HG02610 (cell line): ENCODE data around the gene MXD3.
"Not testable (repeated sequence)": the region's sequence is repeated elsewhere in the genome, so short reads cannot be mapped to it uniquely, and the experiment has no call there.

Source experiments
- ATAC-seq: cut with Tn5 transposase; IDR thresholded peaks from one replicate; pipeline ENCODE4 v1.9.1; 2021; ENCODE audit warnings: mild to moderate bottlenecking, moderate library complexity; ENCODE audit not compliant: unreplicated experiment

MXD3 gene

DNA sequence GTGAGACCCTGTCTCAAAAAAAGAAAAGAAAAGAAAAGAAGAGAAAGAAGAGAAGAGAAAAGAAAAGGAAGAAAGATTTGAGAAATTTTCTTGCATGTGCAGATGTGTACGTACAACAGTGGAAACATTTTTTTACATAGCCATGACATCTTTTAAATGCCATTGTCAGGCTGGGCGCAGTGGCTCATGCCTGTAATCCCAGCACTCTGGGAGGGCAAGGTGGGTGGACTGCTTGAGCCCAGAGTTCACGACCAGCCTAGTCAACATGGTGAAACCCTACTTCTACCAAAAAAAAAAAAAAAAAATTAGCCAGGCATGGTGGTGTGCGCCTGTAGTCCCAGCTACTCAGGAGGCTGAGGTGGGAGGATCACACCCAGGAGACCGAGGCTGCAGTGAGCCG is 33.2 kb upstream of the MXD3 start:
- no peak for ATAC-seq

DNA sequence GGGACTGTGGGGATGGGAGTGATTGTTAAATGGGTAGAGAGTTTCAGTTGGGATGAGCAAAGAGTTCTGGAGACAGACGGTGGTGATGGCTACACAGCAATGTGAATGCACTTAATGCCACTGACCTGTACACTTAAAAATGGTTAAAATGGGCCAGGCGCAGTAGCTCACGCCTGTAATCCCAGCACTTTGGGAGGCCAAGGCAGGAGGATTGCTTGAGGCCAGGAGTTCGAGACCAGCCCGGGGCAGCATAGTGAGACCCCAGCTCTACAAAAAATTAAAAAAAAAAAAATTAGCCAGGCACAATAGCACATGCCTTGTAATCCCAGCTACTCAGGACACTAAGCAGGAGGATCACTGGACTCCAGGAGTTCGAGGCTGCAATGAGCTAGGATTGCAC is 32.1 kb upstream of the MXD3 start:
- ATAC-seq = no peak

DNA sequence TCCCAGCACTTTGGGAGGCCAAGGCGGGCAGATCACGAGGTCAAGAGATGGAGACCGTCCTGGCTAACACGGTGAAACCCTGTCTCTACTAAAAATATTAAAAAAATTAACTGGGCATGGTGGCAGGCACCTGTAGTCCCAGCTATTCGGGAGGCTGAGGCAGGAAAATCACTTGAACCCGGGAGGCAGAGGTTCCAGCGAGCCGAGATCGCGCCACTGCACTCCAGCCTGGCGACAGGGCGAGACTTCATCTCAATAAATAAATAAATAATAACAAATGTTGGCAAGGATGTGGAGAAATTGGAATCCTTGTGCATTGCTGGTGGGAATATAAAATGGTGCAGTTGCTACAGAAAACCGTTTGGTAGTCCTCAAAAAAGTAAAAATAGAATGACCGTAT is 31.3 kb upstream of the MXD3 start:
- not testable (repeated sequence) for ATAC-seq

DNA sequence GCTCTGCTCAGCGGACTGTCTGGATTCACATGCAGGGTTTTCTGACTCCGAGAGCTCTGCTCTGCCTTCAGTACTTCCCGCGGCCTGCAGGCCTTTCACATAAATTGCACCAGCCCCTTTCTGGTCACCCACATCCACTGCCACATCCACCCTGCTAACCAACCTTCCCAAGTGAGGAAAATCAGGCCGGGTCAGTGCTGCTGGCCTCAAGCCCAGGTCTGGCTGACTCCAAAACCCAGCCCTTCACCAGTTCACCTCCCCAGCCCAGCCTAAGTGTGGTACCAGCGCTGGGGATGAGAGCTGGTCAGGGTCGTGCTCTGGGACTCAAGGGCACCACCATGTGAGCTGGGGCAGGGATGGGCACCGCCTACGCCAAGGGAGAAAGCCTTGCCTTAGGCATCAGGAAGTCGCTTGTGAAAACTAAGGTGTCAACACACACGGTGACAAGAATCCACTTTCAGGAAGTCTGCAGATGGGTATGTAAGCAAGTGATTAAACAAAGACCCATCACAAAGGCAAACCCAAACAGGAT is 27.5 kb upstream of the MXD3 start:
- ATAC-seq = no peak

DNA sequence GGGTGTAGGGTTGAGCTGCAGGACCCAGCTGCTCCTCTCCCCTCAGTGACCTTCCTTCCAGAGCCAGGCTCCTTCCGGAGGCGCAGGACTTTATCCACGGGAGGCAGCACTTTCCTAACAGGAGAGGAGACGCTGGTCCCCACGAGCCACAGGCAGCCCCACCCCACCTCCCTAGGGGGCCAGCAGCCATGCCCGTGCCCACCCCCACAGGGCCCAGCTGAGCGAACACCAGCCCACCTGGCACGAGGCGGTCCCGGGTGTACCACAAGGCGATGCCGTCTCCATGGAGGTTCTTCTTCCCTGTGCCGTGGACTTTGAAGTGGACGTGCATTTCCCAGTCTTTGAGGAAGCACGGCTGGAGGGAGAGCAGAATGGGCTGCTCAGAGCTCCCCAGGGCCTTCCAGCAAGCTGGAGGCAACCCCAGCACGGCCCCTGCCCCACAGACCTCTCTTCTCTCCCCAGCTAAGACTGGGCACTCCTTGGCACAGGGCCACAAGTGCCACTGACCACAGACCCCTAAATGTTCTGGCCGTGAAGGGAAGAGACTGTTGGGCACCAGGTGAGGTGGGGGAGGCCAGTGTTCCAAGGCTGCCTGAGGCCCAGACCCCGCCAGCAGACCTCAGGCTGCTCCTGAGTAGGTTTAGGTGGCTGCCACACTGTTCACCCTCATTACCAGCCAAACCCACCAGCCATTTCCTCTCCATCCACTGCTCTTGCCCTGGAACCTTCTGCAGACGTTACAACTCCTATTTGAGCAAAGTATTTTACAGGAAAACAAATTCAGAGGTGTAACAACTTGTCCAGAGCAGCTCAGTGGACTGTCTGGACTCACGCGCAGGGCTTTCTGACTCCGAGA is 26.8 kb upstream of the MXD3 start:
- no peak for ATAC-seq

DNA sequence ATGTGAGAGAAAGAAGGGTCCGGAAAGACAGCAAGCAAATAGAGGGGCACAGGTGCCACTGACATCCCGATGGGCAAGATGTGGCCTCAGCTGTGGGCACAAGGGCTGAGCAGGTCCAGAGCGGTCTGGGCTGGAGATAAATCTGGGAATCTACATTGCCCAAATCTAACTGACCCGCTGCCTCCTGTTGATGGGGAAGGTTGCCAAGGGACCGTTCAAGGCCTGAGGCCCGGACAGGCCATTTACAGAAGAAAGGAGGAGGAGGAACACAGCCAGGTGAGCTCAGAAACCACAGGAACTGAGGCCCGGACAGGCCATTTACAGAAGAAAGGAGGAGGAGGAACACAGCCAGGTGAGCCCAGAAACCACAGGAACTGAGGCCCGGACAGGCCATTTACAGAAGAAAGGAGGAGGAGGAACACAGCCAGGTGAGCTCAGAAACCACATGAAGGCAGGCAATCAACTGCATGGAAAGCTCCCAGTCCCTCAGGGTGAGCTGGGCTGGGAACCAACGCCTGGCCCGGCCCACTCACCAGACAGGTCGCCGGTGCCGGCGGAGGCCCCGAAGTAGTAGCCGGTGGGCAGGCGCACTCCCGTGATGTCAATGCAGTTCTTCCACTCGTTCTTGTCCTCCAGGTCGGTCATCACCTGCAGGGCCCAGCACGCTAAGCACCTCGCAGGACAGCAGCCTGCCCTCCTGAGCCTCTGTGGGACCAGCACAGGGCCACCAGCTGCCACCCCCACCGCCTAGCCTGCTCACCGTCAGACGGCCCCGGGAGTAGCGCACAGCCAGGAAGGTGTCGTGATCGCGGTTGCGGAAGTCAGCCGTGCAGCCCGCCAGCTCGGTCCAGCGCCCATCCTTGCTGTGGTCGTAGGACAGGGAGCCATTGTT is 25.2 kb upstream of the MXD3 start:
- ATAC-seq = no peak

DNA sequence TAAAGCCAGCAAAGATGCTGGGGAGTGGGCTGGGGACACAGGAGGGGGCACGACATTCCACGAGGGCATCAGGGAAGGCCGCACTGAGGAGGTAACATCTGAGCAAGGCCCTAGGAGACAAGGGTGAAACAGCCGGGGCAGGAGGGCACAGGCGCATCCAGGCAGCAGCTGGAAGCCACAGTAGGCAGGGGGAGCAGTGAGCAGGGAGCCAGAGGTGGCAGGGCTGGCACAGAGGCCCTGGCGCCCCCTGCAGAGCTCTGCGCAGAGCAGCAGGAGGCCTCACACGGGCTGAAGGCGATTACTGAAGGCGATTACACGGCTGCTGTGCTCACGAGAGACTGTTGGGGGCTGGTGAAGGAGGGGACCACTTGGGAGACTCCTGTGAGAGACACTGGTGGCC is 24.4 kb upstream of the MXD3 start:
- no peak for ATAC-seq

DNA sequence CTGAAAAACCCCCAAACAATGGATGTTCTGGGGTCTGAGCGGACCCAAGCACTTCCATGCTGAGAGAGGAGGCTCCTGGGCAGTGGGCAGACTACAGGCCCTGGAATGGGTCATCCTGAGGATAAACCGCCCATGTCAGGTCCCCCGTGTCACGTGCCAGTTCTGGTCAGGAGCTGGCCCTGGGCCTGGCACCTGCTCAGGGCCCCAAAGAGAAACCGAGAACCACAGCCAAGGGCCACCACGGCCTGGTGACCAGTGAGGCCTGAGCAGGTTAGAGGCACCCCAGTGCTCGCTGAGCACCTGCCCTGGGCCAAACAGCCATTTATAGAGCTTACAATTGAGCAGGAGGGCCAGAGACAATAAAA is 24.0 kb upstream of the MXD3 start:
- no peak for ATAC-seq

DNA sequence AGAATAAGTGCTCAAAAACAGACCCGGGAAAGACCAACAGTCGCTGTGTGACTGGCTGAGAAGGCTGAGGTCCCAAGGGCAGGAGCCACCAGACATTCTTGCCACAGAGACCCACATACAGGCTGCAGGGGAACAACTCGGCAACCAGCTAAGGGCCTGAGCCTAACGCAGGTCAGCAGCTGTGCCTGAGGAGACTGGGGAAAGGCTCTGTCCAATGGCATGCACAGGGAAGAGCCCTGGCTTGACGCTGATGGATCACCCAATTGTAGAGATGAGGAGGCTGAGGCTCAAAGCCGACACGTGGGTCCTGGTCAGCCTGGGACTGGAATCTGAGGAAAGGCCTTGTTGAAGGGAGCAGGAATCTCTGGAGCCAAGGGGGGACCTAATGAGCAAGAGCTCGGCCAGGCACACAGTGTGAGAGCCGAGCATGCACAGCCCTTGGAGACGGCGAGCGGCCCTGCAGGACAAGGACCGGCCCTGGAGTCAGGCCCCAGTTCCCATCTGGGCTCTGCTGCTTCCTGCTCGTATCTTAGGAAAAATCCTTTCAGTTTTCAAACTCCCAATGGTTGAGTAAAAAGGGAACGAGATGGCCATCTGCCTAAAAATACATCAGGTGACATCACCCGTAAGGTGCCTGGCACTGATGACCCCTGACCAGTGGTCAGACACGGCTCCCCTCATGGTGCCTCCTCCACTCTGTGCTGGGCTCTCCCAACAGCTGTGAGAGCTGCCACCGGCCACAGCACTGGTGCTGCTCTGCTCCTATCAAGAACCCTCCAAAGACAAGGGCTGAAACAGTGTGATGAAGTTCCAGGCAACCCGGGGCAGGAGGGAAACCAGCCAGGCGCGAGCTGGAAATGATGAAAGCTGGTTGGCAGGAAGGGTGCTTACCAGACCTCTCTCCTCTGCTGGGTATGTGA is 23.3 kb upstream of the MXD3 start:
- ATAC-seq = no peak

DNA sequence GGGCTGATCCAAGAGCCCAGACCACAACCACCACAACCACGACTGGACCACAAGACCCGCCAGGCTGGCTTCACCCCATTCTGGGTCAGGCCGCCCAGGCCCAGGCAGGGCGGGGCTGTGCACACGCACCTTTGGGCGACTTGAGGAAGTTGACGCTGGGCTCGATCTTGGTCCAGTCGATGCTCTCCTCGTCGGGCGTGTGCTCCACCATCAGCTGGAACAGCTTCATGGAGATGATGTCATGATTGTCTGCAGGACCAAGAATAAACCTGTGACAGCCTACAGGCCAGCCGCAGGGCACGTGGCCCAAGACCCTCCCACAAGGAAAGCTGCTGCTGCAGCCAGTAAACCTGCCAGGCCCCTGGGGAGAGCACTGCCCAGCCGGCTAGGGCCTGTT is 22.5 kb upstream of the MXD3 start:
- ATAC-seq = no peak

DNA sequence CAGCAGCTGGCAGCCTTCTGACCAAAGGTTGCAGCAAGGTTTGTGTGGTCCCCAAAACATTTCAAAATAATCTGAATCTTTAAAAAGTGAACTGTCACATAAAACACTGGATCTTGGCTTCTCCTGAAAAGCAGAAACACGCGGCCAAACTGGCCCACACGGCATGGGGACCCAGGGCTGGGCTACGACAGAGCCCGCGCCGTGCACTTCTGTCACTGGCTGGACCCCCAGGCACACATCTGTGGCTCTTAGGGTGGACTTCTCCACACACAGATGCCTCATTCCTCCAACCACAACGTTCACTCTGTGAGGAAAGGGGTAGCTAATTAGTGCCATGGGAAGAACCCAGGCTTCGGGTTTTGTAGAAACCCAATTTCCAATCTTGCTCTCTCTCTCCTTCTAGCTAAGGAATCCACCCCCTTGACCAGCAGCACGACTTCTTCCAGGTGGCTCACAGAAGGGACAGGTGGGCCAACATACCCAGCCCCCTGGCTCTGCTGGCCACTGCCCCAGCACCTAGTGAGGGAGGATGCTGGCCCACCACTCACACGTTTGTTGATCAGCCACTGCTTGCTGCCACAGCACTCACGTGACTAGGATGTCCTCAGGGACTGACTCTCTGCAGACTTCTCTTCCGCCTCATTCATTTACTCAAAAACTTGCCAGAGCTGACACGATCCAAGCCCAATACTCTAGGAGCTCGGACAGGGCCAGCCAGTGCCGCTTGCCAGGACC is 21.9 kb upstream of the MXD3 start:
- ATAC-seq = no peak

DNA sequence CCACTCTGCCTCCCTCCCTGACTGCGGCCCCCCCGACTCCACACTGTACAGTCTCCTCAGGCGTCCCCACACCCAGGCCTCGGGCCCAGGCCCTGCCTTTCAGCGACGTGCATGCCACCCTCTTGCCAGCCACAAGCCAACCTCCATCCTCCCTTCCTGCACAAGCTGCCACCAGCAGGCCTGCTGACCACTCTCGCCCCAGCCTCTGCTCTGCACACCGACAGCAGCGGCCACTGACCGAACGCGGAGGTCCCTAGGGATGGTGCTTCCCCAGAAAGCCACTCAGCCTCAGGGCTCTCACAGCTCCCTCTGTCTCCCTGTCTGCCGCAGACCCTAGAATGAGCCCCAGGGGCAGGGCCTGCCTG is 21.2 kb upstream of the MXD3 start:
- no peak for ATAC-seq

DNA sequence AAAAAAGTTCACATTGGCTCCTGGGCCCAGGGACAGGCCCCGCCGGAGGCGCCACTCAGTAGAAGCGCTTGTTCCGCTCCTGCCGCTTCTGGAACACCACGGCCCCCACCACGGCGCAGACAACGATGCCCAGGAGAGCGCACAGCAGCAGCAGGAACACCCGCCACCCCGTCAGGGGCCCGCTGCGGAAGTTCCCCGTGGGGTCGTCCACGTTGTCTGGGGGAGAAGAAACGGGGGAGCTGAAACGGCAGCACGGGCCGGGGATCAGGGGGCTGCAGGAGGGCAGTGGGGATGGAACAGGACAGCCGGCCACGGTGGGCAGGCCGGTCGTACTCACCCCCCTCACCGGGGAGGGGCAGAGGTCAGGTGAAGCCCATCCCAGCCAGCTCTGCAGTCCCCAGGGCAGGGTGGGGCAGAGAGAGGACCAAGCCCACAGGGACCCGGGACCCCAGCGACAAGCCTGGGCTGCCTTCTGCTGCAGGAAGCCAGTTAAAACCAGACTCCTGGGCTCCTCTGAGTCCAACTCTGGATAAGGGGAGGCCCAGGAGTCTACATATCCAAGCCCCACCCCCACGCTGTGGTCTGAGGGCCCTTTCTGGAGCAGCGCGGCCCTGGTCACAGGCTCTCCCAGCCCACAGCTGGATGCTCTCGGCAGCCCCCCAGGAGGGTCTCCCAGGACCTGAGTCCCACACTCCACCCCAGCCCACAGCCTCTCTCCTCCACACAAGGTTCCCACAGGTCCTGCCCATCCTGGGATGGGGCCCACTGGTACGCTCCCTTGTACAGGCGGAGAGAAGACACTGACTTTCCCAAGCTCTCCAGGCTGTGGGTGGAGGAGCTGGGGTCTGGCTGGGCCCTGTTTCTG is 20.6 kb upstream of the MXD3 start:
- no peak for ATAC-seq

DNA sequence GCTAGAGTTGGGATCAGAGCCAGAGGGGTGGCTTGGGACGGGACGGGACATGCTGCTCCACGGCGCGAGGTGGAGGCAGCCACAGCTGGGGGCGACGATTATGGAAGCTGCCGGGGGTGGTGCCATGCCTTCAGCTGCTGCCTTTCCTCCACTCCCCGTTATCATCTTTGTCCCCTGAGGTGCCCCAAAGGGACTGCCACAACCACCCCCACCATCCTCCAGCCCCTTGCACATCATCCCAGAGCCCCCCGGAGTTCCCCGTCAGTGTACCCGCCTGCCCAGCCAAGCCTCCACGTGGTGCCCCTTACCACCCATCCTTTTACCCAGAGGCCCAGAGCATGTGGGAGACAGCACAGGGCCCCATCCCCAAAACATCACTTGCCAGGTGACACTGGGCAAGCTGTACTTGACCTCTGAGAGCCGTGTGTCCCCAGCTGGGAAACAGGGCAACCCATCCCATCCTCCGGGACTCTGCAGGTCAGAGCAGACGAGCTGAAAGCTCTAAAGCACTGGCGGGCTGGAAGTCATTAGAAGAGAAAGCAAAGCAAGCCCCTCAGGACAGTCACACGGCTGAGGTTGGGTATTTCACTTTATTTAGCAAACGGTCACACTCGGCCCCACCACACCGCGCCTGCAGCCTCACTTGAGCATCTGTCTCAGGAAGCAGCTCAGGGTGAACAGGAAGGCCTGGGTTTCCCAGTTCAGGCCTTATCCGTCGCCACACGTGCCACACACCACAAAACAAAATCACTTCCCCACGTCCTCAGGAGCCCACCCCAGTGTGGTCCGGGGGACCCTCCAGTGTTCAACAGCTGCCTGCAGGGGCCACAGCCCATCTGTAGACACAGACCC is 19.5 kb upstream of the MXD3 start:
- no peak for ATAC-seq

DNA sequence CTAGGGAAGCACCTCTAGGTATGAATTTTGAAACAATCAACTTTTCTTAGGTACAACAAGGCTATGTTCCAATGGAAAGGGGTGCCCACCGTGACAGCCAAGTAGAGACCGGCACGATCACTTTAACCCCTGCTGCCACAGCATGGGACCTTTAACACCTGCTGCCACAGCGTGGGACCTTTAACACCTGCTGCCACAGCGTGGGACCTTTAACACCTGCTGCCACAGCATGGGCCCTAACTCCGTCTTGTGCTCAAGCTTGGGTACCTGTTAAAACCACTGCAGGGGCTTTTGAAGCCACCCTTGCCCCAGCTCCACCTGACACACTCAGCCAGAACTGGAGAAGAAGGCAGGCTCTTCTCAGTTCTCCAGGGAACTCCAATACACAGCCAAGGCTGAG is 18.2 kb upstream of the MXD3 start:
- ATAC-seq = no peak

DNA sequence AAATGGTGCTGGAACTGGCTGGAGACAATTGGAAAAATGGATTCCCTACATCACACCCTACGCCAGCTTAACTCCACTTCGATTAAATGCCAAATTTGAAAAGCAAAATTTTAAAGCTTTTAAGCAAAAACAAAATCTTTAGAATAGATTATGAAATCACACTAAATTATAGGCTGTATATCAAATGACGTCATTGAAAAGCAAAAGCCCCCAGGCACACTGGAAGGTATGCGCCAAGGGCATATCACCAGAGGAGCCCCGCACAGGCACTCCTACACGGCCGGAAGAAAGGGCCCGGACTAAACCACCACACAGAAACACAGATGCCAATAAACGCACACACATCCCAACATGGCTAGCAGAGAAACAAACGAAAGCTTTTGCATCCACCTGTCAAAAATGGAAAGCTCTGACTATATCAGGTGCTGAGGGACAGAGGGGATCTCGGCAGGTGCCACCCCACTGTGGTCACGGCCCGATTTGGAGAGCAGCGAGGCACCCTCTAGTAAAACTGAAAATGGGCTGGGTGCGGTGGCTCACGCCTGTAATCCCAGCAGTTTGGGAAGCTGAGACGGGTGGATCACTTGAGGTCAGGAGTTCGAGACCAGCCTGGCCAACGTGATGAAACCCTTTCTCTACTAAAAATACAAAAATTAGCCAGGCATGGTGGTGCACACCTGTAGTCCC is 17.0 kb upstream of the MXD3 start:
- no peak for ATAC-seq

DNA sequence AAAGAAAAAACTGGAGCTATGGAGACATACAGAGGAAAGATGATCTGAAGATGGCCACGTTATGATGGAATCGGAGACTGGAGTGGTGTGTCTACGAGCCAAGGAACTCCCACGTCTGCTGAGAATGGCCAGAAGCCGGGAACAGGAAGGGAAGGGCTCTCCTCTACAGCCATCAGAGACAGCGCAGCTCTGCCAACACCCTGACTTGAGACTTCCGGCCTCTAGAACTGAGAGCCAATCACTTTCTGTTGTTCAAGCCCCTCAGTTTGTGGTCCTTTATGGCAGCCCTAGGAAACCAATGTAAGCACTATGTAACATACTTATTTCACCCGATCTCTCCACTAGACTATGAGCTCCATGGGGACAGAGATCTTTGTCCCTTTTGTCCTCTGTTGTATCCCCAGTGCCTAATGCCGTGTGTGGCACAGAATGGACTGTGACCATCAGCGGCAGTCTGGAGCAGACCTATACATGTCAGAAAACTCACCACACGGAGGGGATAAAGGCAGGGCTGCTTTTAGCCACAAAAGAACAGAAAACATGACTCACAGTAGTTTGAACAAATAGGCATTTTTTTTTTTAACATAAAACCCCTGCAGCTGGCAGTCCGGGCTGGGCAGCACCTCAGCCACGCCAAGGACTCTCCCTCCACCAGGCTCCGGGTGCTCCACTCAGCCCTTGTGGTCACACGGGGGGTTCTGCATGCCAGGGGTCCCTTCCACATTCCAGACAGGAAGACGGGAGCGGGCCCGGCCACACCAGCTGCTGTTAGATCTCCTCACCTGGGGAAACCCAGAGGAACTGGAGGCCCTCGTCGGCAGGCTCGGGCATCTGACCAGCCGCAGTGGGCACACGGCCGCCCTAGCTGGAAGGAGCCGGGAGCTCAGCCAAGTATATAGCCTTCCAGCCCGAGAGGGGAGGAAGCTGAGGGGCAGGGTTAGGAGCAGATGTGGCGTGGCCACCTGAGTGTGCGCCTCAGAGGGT is 16.1 kb upstream of the MXD3 start:
- ATAC-seq = no peak
